Urothelium cell line (cell line): ENCODE measurements around the gene VSIG4.
"Not testable (repeated sequence)": the region's sequence is repeated elsewhere in the genome, so short reads cannot be mapped to it uniquely, and the experiment has no call there.

Experiments
- DNase-seq: peaks from one replicate; pipeline ENCODE4 v3.0.0; 2011; ENCODE audit warnings: low spot score, mixed read lengths
- FAIRE-seq: peaks from 2 replicates; lab custom pipeline; 2011; peaks lifted over from hg19 to GRCh38; lab: Jason Lieb, UNC

VSIG4 gene

GRCh38 chrX:65985922-65986588 is 53.8 kb downstream of the VSIG4 start:
- FAIRE-seq: no peak

GRCh38 chrX:65985211-65985610 is 54.7 kb downstream of the VSIG4 start:
- no peak for DNase-seq
- no peak for FAIRE-seq

More at GRCh38 chrX:65985922-65986588, 53.8 kb downstream of the VSIG4 start:
- peak; percentile 48 for DNase-seq

GRCh38 chrX:65977161-65977560 is 62.7 kb downstream of the VSIG4 start:
- DNase-seq, FAIRE-seq: not testable (repeated sequence)

- DNase-seq (no peak), FAIRE-seq (no peak)
Measured at GRCh38 chrX:65976161-65976560, 63.7 kb downstream of the VSIG4 start.

GRCh38 chrX:65975161-65975751 is 64.6 kb downstream of the VSIG4 start:
- FAIRE-seq, DNase-seq: not testable (repeated sequence)
